GM19395 (cell line): ENCODE data around the gene TEPSIN.

Experiments used
- ATAC-seq: cut with Tn5 transposase; IDR thresholded peaks from one replicate; pipeline ENCODE4 v1.9.1; 2021; ENCODE audit warnings: mild to moderate bottlenecking, moderate library complexity; ENCODE audit not compliant: unreplicated experiment

TEPSIN gene

GRCh38 chr17:81222906-81223761 lies 15.7 kb downstream of the TEPSIN start, which contains the start of gene CEP131:
Gene CEP131, minus strand, starts transcription at chr17:81222965. Its CDS starts 2,909 bp downstream, at chr17:81220056.
- ATAC-seq = peak; percentile 91

GRCh38 chr17:81222620-81222905 lies 16.3 kb downstream of the TEPSIN start:
- no peak for ATAC-seq

GRCh38 chr17:81221842-81222619 lies 16.8 kb downstream of the TEPSIN start:
- no peak for ATAC-seq

GRCh38 chr17:81221371-81221841 lies 17.4 kb downstream of the TEPSIN start:
- ATAC-seq = no peak

- ATAC-seq = no peak
Observed at GRCh38 chr17:81219476-81220180, 19.2 kb downstream of the TEPSIN start.

- no peak for ATAC-seq
Observed at GRCh38 chr17:81218991-81219390, 19.9 kb downstream of the TEPSIN start.

- ATAC-seq = no peak
Observed at GRCh38 chr17:81218459-81218858, 20.4 kb downstream of the TEPSIN start.

GRCh38 chr17:81217491-81217890 lies 21.4 kb downstream of the TEPSIN start:
- ATAC-seq = no peak

GRCh38 chr17:81213978-81214377 lies 24.9 kb downstream of the TEPSIN start:
- no peak for ATAC-seq

GRCh38 chr17:81212365-81212764 lies 26.5 kb downstream of the TEPSIN start:
- ATAC-seq = no peak

- no peak for ATAC-seq
Observed at GRCh38 chr17:81210868-81211267, 28.0 kb downstream of the TEPSIN start.

GRCh38 chr17:81210466-81210865 lies 28.4 kb downstream of the TEPSIN start:
- no peak for ATAC-seq

GRCh38 chr17:81209141-81209540 lies 29.7 kb downstream of the TEPSIN start:
- no peak for ATAC-seq

GRCh38 chr17:81208651-81209050 lies 30.2 kb downstream of the TEPSIN start:
- no peak for ATAC-seq

- ATAC-seq = no peak
Observed at GRCh38 chr17:81207610-81208581, 31.0 kb downstream of the TEPSIN start.

GRCh38 chr17:81206657-81207056 lies 32.2 kb downstream of the TEPSIN start:
- ATAC-seq = no peak

GRCh38 chr17:81206166-81206565 lies 32.7 kb downstream of the TEPSIN start:
- ATAC-seq = no peak

GRCh38 chr17:81204578-81204977 lies 34.3 kb downstream of the TEPSIN start:
- no peak for ATAC-seq

- no peak for ATAC-seq
Observed at GRCh38 chr17:81203136-81203535, 35.7 kb downstream of the TEPSIN start.

- ATAC-seq = no peak
Observed at GRCh38 chr17:81202318-81202717, 36.5 kb downstream of the TEPSIN start.
